ENCODE results near the gene CAPN5. TPM values are rescaled to one million over a fixed set of nuclear protein-coding genes. Genes with fewer than 3 reads are reported as not detected.

Gene CAPN5
- total and polyA plus RNA-seq, 7 donors = 0.59 to 1.8 (median 0.88) TPM

- no peaks in the 10 kb centered on the region for H3K9me3 ChIP-seq
- intact Hi-C loops (cut with DNase I) = loop anchor here in 1 of 2 donors (10.0 kb wide), 1 partner anchor 144 kb away; no protein-coding TSS in a partner anchor
- no peak for ATAC-seq
- whole genome bisulfite sequencing, 3 donors = 93 to 95% (median 94%) methylated on average over 13 of the region's 13 CpGs
- H3K27ac ChIP-seq = no peak overlapping the region
- no peaks in the 10 kb centered on the region for H3K36me3 ChIP-seq (ENCODE audit: insufficient read depth in 1 of 2, low read depth in 1 of 2)
- peaks cover 0 to 73% (median 8%) of the 10 kb centered on the region in 3 donors for H3K27me3 ChIP-seq (ENCODE audit: insufficient read depth in 3 of 3, low read length in 2 of 3)
- no peak for TF ChIP-seq CTCF (IDR thresholded peaks at IDR 0.05)
- H3K4me3 ChIP-seq = no peak overlapping the region
- peaks cover 10% of the 10 kb centered on the region for H3K4me1 ChIP-seq
- DNase-seq = no peak
These were observed 25.9 kb upstream of the CAPN5 start for GRCh38 chr11:77040889-77041288.

GRCh38 chr11:77042111-77042726 is 24.6 kb upstream of the CAPN5 start:
- Histone ChIP-seq H3K27ac (no peak overlapping the region), H3K9me3 (no peaks in the 10 kb centered on the region), H3K36me3 (ENCODE audit: insufficient read depth in 1 of 2, low read depth in 1 of 2) (no peaks in the 10 kb centered on the region), H3K4me1 (peaks cover 10% of the 10 kb centered on the region), H3K4me3 (no peak overlapping the region), H3K27me3 (ENCODE audit: insufficient read depth in 3 of 3, low read length in 2 of 3) (peaks cover 0 to 70% (median 10%) of the 10 kb centered on the region in 3 donors)
- intact Hi-C loops (cut with DNase I) = loop anchor here in 1 of 2 donors (10.0 kb wide), 1 partner anchor 143 kb away; no protein-coding TSS in a partner anchor
- WGBS, 3 donors = 89 to 97% (median 93%) methylated on average over 13 of the region's 13 CpGs
- TF ChIP-seq CTCF (IDR thresholded peaks at IDR 0.05) = no peak
- DNase-seq (no peak), ATAC-seq (no peak)

- intact Hi-C loops (cut with DNase I) = loop anchor here in 1 of 2 donors (2.0 to 10.0 kb wide), 2 partner anchors 46 to 140 kb away; no protein-coding TSS in a partner anchor
- 71 to 78% (median 75%) methylated on average over 2 of the region's 2 CpGs for WGBS, 3 donors
- TF ChIP-seq CTCF (IDR thresholded peaks at IDR 0.05) = no peak
- Histone ChIP-seq H3K4me1 (peaks cover 10% of the 10 kb centered on the region), H3K27me3 (ENCODE audit: insufficient read depth in 3 of 3, low read length in 2 of 3) (peaks cover 0 to 58% (median 3%) of the 10 kb centered on the region in 3 donors), H3K9me3 (no peaks in the 10 kb centered on the region), H3K36me3 (ENCODE audit: insufficient read depth in 1 of 2, low read depth in 1 of 2) (no peaks in the 10 kb centered on the region), H3K4me3 (no peak overlapping the region), H3K27ac (no peak overlapping the region)
- no peak for ATAC-seq
- no peak for DNase-seq
These were observed 22.4 kb upstream of the CAPN5 start for GRCh38 chr11:77044356-77044755.

GRCh38 chr11:77044886-77045285 is 21.9 kb upstream of the CAPN5 start:
- no peak overlapping the region for H3K27ac ChIP-seq
- TF ChIP-seq CTCF (IDR thresholded peaks at IDR 0.05) = no peak
- no peak for DNase-seq
- peaks cover 0 to 53% (median 3%) of the 10 kb centered on the region in 3 donors for H3K27me3 ChIP-seq (ENCODE audit: insufficient read depth in 3 of 3, low read length in 2 of 3)
- intact Hi-C loops (cut with DNase I) = loop anchor here (2.0 to 10.0 kb wide), 3 partner anchors 46 to 142 kb away; no protein-coding TSS in a partner anchor
- H3K4me3 ChIP-seq = no peak overlapping the region
- no peak for ATAC-seq
- no peaks in the 10 kb centered on the region for H3K36me3 ChIP-seq (ENCODE audit: insufficient read depth in 1 of 2, low read depth in 1 of 2)
- no peaks in the 10 kb centered on the region for H3K9me3 ChIP-seq
- peaks cover 7% of the 10 kb centered on the region for H3K4me1 ChIP-seq
- 94 to 96% (median 95%) methylated on average over 9 of the region's 9 CpGs for WGBS, 3 donors
